Aorta (tissue), 5 donors: ENCODE data around the gene TRIM59. TPM values are rescaled to one million over a fixed set of nuclear protein-coding genes. Genes with fewer than 3 reads are reported as not detected.

Source experiments
- ATAC-seq: fragments of 200-7000 bp; cut with Tn5 transposase; one replicate; pipeline ENCODE4 v1.9.1; 2022; ENCODE audit warnings: moderate library complexity; ENCODE audit not compliant: low FRiP score
- DNase-seq, 2 donors: peaks; one replicate each; pipeline ENCODE4 v3.0.0-alpha.2; 2020
- H3K27ac ChIP-seq, 2 donors: one replicate each; pipeline ENCODE4 v1.5.1; 2013; ENCODE audit warnings: low read length in 2 of 2, mild to moderate bottlenecking in 2 of 2, moderate library complexity in 2 of 2, control low read depth in 1 of 2, inconsistent platforms in 1 of 2, low read depth in 1 of 2
- H3K27me3 ChIP-seq, 2 donors: one replicate each; pipeline ENCODE4 v1.6.1; 2013; ENCODE audit warnings: control low read depth in 1 of 2, low read length in 1 of 2, mild to moderate bottlenecking in 1 of 2, moderate library complexity in 1 of 2; ENCODE audit not compliant: insufficient read depth in 2 of 2, control insufficient read depth in 1 of 2
- H3K36me3 ChIP-seq, 2 donors: one replicate each; pipeline ENCODE4 v1.6.1; 2013; ENCODE audit warnings: control low read depth in 1 of 2, low read length in 1 of 2, mild to moderate bottlenecking in 1 of 2; ENCODE audit not compliant: insufficient read depth in 2 of 2, control insufficient read depth in 1 of 2
- H3K4me1 ChIP-seq, 2 donors: one replicate each; pipeline ENCODE4 v1.6.1; 2013; ENCODE audit warnings: low read length in 2 of 2, control low read depth in 1 of 2, mild to moderate bottlenecking in 1 of 2, moderate library complexity in 1 of 2; ENCODE audit not compliant: insufficient read depth in 2 of 2, control insufficient read depth in 1 of 2
- H3K4me3 ChIP-seq, 2 donors: one replicate each; pipeline ENCODE4 v1.5.1; 2013; ENCODE audit warnings: low read length in 2 of 2, control low read depth in 1 of 2, mild to moderate bottlenecking in 1 of 2
- H3K9me3 ChIP-seq: one replicate; pipeline ENCODE4 v1.6.1; 2013; ENCODE audit warnings: mild to moderate bottlenecking, low read length; ENCODE audit not compliant: control insufficient read depth
- WGBS, 2 donors: extraction: QIAGEN DNeasy Blood & Tissue Kit; methylation state at CpG; one replicate each; pipeline ENCODE4 v1.1.7; 2013; 5-methylcytosine and 5-hydroxymethylcytosine counted together
- intact Hi-C, 2 donors: fragments of 100-400 bp; cut with DNase I; formaldehyde crosslinking; loops; one replicate each; pipeline versions ENCODE4 v1.14.2 to v1.15.0; 2022
- polyA plus RNA-seq, 2 donors: library from polyadenylated mRNA; stranded (reverse); fragments of 200-250 nt; gene quantifications; one replicate each; pipeline ENCODE4 v1.2.3, GENCODE V29; 2013
- total RNA-seq, 2 donors: library from RNA; stranded (reverse); fragmentation: NEBNext Ultra II Directional; extraction: Animal tissue kit (Norgen Biotek cat#: 25700); gene quantifications; one replicate each; pipeline ENCODE4 v1.2.1, GENCODE V29; 2021
- donor health status: healthy with polysubstance abuse.
- donor health status: Bipolar disorder and iron deficiency.
- donor health status: DM: no; HTN: no; CAD: no.
- donor health status: DM: no; HTN: no; CAD: no.
- donor health status: DM: yes; HTN: yes; CAD: no.

The TRIM59 gene
- total and polyA plus RNA-seq, 4 donors = 2.5 to 6.9 (median 3.4) TPM

- intact Hi-C loops = no loop called here
- peak overlapping the region; percentile 34 to 64 for H3K4me3 ChIP-seq
- no peaks in the 10 kb centered on the region for H3K36me3 ChIP-seq
- ATAC-seq (no peak), DNase-seq (no peak)
- no peaks in the 10 kb centered on the region for H3K27me3 ChIP-seq
- 26% methylated on average over 7 of the region's 7 CpGs for WGBS, 2 donors
- no peaks in the 10 kb centered on the region for H3K9me3 ChIP-seq
- peak overlapping the region in 1 of 2 donors; percentile 79 for H3K27ac ChIP-seq
- no peaks in the 10 kb centered on the region for H3K4me1 ChIP-seq
Observed at GRCh38 chr3:160403796-160404470, 45.7 kb downstream of the TRIM59 start.

- H3K4me1 ChIP-seq = no peaks in the 10 kb centered on the region
- ATAC-seq (no peak), DNase-seq (no peak)
- intact Hi-C loops = no loop called here
- H3K27me3 ChIP-seq = no peaks in the 10 kb centered on the region
- no peaks in the 10 kb centered on the region for H3K36me3 ChIP-seq
- H3K27ac ChIP-seq = no peak overlapping the region
- WGBS, 2 donors = 26 to 35% methylated on average over 2 of the region's 2 CpGs
- no peaks in the 10 kb centered on the region for H3K9me3 ChIP-seq
- peak overlapping the region; percentile 9 to 34 for H3K4me3 ChIP-seq
Observed at GRCh38 chr3:160403028-160403545, 46.5 kb downstream of the TRIM59 start.

GRCh38 chr3:160402221-160403027, 47.2 kb downstream of the TRIM59 start:
- H3K36me3 ChIP-seq = no peaks in the 10 kb centered on the region
- peak overlapping the region; percentile 40 to 95 for H3K4me3 ChIP-seq
- H3K4me1 ChIP-seq = no peaks in the 10 kb centered on the region
- H3K9me3 ChIP-seq = no peaks in the 10 kb centered on the region
- no peak for ATAC-seq
- no peak for DNase-seq
- intact Hi-C loops = no loop called here
- 6 to 11% methylated on average over 11 of the region's 11 CpGs for WGBS, 2 donors
- H3K27ac ChIP-seq = no peak overlapping the region
- no peaks in the 10 kb centered on the region for H3K27me3 ChIP-seq

GRCh38 chr3:160401291-160402095, 48.1 kb downstream of the TRIM59 start:
- H3K27ac ChIP-seq = peak overlapping the region; percentile 67 to 71
- H3K36me3 ChIP-seq = no peaks in the 10 kb centered on the region
- 2 to 3% methylated on average over 16 of the region's 16 CpGs for WGBS, 2 donors
- H3K4me3 ChIP-seq = peak overlapping the region; percentile 88 to 95
- no peaks in the 10 kb centered on the region for H3K27me3 ChIP-seq
- ATAC-seq (no peak), DNase-seq (peak in 1 of 2 donors; percentile 50)
- H3K9me3 ChIP-seq = no peaks in the 10 kb centered on the region
- intact Hi-C loops = no loop called here
- H3K4me1 ChIP-seq = no peaks in the 10 kb centered on the region

GRCh38 chr3:160400702-160401150, 48.9 kb downstream of the TRIM59 start:
- intact Hi-C loops = no loop called here
- ATAC-seq (peak; percentile 26), DNase-seq (peak; percentile 52 to 77)
- Histone ChIP-seq H3K27ac (peak overlapping the region; percentile 61 to 71), H3K4me3 (peak overlapping the region; percentile 88 to 95), H3K9me3 (no peaks in the 10 kb centered on the region), H3K4me1 (no peaks in the 10 kb centered on the region), H3K36me3 (no peaks in the 10 kb centered on the region), H3K27me3 (no peaks in the 10 kb centered on the region)
- 0% methylated on average over 48 to 51 of the region's 51 CpGs for WGBS, 2 donors

- Histone ChIP-seq H3K27me3 (no peaks in the 10 kb centered on the region), H3K9me3 (no peaks in the 10 kb centered on the region), H3K4me1 (peaks cover 0 to 3% of the 10 kb centered on the region in 2 donors), H3K27ac (peak overlapping the region; percentile 61 to 71), H3K4me3 (peak overlapping the region; percentile 88 to 95), H3K36me3 (no peaks in the 10 kb centered on the region)
- peak; percentile 69 to 79 for DNase-seq
- peak; percentile 41 for ATAC-seq
- intact Hi-C loops = no loop called here
- 0% methylated on average over 49 of the region's 49 CpGs for WGBS, 2 donors
Observed at GRCh38 chr3:160400030-160400701, 49.4 kb downstream of the TRIM59 start.

- 0% methylated on average over 63 of the region's 63 CpGs for WGBS, 2 donors
- intact Hi-C loops = no loop called here
- peak within 1 kb of the TSS; percentile 71 to 94 for H3K27ac ChIP-seq
- H3K27me3 ChIP-seq = no peaks in the 10 kb centered on the region
- DNase-seq (peak; percentile 98 to 99), ATAC-seq (peak; percentile 99)
- H3K36me3 ChIP-seq = no peaks in the 10 kb centered on the region
- peak within 1 kb of the TSS; percentile 88 to 99 for H3K4me3 ChIP-seq
- H3K9me3 ChIP-seq = no peaks in the 10 kb centered on the region
- H3K4me1 ChIP-seq = peaks cover 0 to 3% of the 10 kb centered on the region in 2 donors
Observed at GRCh38 chr3:160399125-160400029, 50.2 kb downstream of the TRIM59 start, which contains the start of the genes IFT80 and SMC4. Gene IFT80 (minus strand): TSS chr3:160399225. CDS start chr3:160384600, 14,625 bp downstream. Gene SMC4 (plus strand): TSS chr3:160399650. CDS start chr3:160400827, 1,177 bp downstream.
